HepG2 (cell line): ENCODE measurements around the gene DPM2. TPM values are rescaled to one million over a fixed set of nuclear protein-coding genes. Genes with fewer than 3 reads are reported as not detected.

Experiments
- ATAC-seq: fragments of 200-7000 bp; cut with Tn5 transposase; 3 replicates; pipeline ENCODE4 v1.9.1; 2020; ENCODE audit warnings: mild to moderate bottlenecking, moderate library complexity
- BruUV-seq: library from RNA; stranded (reverse); fragments of 400-500 nt; replicated peaks from 2 replicates; lab custom pipeline; 2021; lab: Mats Ljungman, UMichigan
- CTCF ChIA-PET: fragments of 300-600 bp; formaldehyde crosslinking; extraction: SDS; loops from one replicate; lab custom pipeline; 2021; ENCODE audit warnings: low total read pairs, inconsistent platforms, low intra/inter-chr PET ratio; lab: Yijun Ruan, JAX
- POLR2A ChIA-PET: fragments of 350-600 bp; sonication (Branson Sonifier 250); formaldehyde crosslinking; loops from one replicate; lab custom pipeline; 2020; ENCODE audit warnings: antibody characterized with exemption, inconsistent platforms; lab: Yijun Ruan, JAX
- DNase-seq: peaks from one replicate; pipeline ENCODE4 v3.0.0-alpha.2; 2015; ENCODE audit warnings: low spot score
- FAIRE-seq: peaks from 3 replicates; lab custom pipeline; 2011; peaks lifted over from hg19 to GRCh38; lab: Jason Lieb, UNC
- H2AFZ ChIP-seq: one replicate; pipeline ENCODE4 v1.6.1; 2011; ENCODE audit warnings: low read length, inconsistent platforms
- H3K27ac ChIP-seq: fragments of 300-600 bp; 3 replicates; pipeline ENCODE4 v1.8.0; 2011; ENCODE audit warnings: mixed run types, mild to moderate bottlenecking, mixed read lengths, low read length, inconsistent platforms; ENCODE audit not compliant: insufficient read depth; ENCODE audit errors: extremely low read length
- H3K27me3 ChIP-seq, 2 experiments: fragments of 200-600 bp in 1 of 2; 2 replicates in 1 of 2; 3 replicates in 1 of 2; pipeline versions ENCODE4 v1.6.0 to v1.8.0; 2011; ENCODE audit warnings: low read length in 2 of 2, mild to moderate bottlenecking in 2 of 2, moderate library complexity in 2 of 2, inconsistent platforms in 1 of 2; ENCODE audit not compliant: insufficient read depth in 2 of 2, control insufficient read depth in 1 of 2
- H3K36me3 ChIP-seq, 2 experiments: fragments of 200-600 bp in 1 of 2; replicated peaks in 1 of 2; 2 replicates in 1 of 2; 3 replicates in 1 of 2; pipeline versions ENCODE4 v1.5.1 to v1.8.0; 2011; ENCODE audit warnings: low read length in 2 of 2, inconsistent platforms in 1 of 2; ENCODE audit not compliant: insufficient read depth in 2 of 2, control insufficient read depth in 1 of 2
- H3K4me1 ChIP-seq: 2 replicates; pipeline ENCODE4 v1.5.1; 2012; ENCODE audit warnings: low read length, inconsistent platforms; ENCODE audit not compliant: insufficient read depth
- H3K4me2 ChIP-seq: 2 replicates; pipeline ENCODE4 v1.6.0; 2011; ENCODE audit warnings: low read depth, low read length, inconsistent platforms
- H3K4me3 ChIP-seq, 3 experiments: fragments of 200-600 bp in 1 of 3; sonication (generic), shearing (Covaris generic) in 1 of 3; replicated peaks in 1 of 3; 2 replicates each; pipeline ENCODE4 v1.5.1; 2011 to 2016; ENCODE audit warnings: low read length in 3 of 3, inconsistent platforms in 2 of 3, low read depth in 2 of 3, mild to moderate bottlenecking in 2 of 3, control low read depth in 1 of 3, mixed read lengths in 1 of 3; ENCODE audit not compliant: insufficient read depth in 1 of 3
- H3K79me2 ChIP-seq: one replicate; pipeline ENCODE4 v1.6.1; 2011; ENCODE audit warnings: low read length, inconsistent platforms; ENCODE audit not compliant: insufficient read depth
- H3K9ac ChIP-seq: 2 replicates; pipeline ENCODE4 v1.6.0; 2011; ENCODE audit warnings: mild to moderate bottlenecking, low read depth, low read length, inconsistent platforms; ENCODE audit not compliant: insufficient read depth
- H3K9me3 ChIP-seq: 2 replicates; pipeline ENCODE4 v1.5.1; 2012; ENCODE audit warnings: mild to moderate bottlenecking, low read length
- H4K20me1 ChIP-seq: 2 replicates; pipeline ENCODE4 v1.6.0; 2011; ENCODE audit warnings: inconsistent platforms, mild to moderate bottlenecking, low read length, moderate library complexity; ENCODE audit not compliant: insufficient read depth
- POLR2A ChIP-seq, 2 experiments: IDR thresholded peaks; 2 replicates each; pipeline ENCODE4 v1.6.1; 2011; ENCODE audit warnings: low read depth in 2 of 2, low read length in 2 of 2, mild to moderate bottlenecking in 1 of 2, moderate library complexity in 1 of 2; ENCODE audit not compliant: insufficient read depth in 1 of 2
- ZBTB7B ChIP-seq: sonication (generic); formaldehyde crosslinking; IDR thresholded peaks from 2 replicates; pipeline ENCODE4 v1.4.0; 2020; ENCODE audit warnings: missing genetic modification reagents
- ZNF607 ChIP-seq: sonication (generic); formaldehyde crosslinking; IDR thresholded peaks from 2 replicates; pipeline ENCODE4 v1.5.1; 2020; ENCODE audit warnings: missing genetic modification reagents, mild to moderate bottlenecking, borderline replicate concordance
- whole genome bisulfite sequencing: methylation state at CpG from one replicate; pipeline ENCODE4 v1.1.6; 2017; ENCODE audit warnings: low lambda C conversion rate; 5-methylcytosine and 5-hydroxymethylcytosine counted together
- in situ Hi-C: cut with HindIII; loops from 2 replicates; pipeline ENCODE4 v1.10.0; 2017; ENCODE audit warnings: low pct_unique_long_range_greater_than_20kb; ENCODE audit not compliant: extremely low pct_ligation_motif_present
- intact Hi-C: fragments of 100-400 bp; cut with micrococcal nuclease; formaldehyde crosslinking; loops from one replicate; pipeline ENCODE4 v1.10.0; 2022; ENCODE audit not compliant: unreplicated experiment
- polyA plus RNA-seq, 8 experiments: library from polyadenylated mRNA; depleted of rRNA in 3 of 8; stranded (reverse) in 7 of 8; unstranded in 1 of 8; fragments of >200 nt; fragmentation: Illumina TruSeq in 4 of 8; extraction: Trizol in 4 of 8; gene quantifications; 2 replicates each; pipeline versions ENCODE4 v1.2.1 to v1.2.3, GENCODE V29; 2011 to 2016; ENCODE audit warnings: low read depth in 4 of 8, missing spikeins in 1 of 8, mixed read lengths in 1 of 8; ENCODE audit not compliant: insufficient read depth in 1 of 8
- total RNA-seq, 5 experiments: library from RNA; depleted of rRNA; stranded (reverse); fragments of >200 nt; fragmentation: Illumina TruSeq; extraction: Trizol; gene quantifications; 2 replicates each; pipeline ENCODE4 v1.2.3, GENCODE V29; 2016; ENCODE audit warnings: low read depth in 1 of 5

Gene DPM2
- total and polyA plus RNA-seq, 2 of the 13 experiments (the other 11 are each of a cell fraction or from before 2014, with no cell fraction given): 24.8 to 35.3 TPM

DNA sequence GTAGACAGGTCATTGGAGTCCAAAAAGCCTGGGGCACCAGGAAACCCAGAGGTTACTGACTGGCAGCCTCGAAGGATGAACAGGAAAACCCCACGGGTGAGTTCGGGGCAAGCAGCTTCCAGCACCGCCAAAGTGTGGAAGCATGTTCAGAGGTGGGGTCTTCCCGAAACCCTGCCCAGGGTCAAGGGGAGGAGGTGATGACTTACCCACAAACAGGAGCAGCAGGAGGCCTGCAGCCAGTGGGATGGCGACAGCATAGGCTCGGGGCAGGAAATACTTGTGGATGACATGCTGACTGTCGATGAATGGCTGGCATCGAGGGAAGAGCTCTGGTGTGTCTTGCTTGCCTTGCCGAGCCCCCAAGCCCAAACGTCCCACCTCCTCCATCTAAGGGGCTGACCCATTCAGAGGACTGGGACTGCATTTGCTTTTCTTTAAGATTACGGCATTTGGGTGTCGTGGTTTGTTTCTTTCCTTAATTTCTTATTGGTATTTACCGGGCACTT, 1.3 kb downstream of the DPM2 start:
- WGBS: 77% methylated on average over 12 of the region's 14 CpGs
- H3K27ac ChIP-seq: no peak overlapping the region
- intact Hi-C loops (no loop called here), in situ Hi-C loops (loop anchor here (5.0 kb wide), 1 partner anchor 101 kb away; no protein-coding TSS in a partner anchor)
- peaks cover 35% of the 10 kb centered on the region for H3K4me1 ChIP-seq
- CTCF ChIA-PET: no interaction called here
- TF ChIP-seq ZNF607 (CRISPR knock-in tag) (no peak), POLR2A (IDR thresholded peaks at IDR 0.05; ENCODE audit: insufficient read depth in 1 of 2, low read depth in 2 of 2, low read length in 2 of 2) (peak in 1 of 2 experiments; percentile 36; a peak in 1 of 4 replicates)
- no peak for ATAC-seq
- POLR2A ChIA-PET: interaction anchor here (1.4 kb wide), 1 partner anchor 99 kb away, joined by 3 read pairs; no protein-coding TSS in a partner anchor
- peak overlapping the region; percentile 99 for H3K4me2 ChIP-seq
- BruUV-seq: no TSS peak
- FAIRE-seq: no peak
- peak overlapping the region; percentile 84; the same call in 1 of the 2 replicates for H3K9ac ChIP-seq
- no peaks in the 10 kb centered on the region for H3K9me3 ChIP-seq
- peaks cover 22% of the 10 kb centered on the region for H3K79me2 ChIP-seq
- H3K27me3 ChIP-seq: no peaks in the 10 kb centered on the region; a peak in 1 of 5 replicates
- peaks cover 0 to 2% of the 10 kb centered on the region in 2 experiments; a peak in 2 of 5 replicates for H3K36me3 ChIP-seq
- H4K20me1 ChIP-seq: no peaks in the 10 kb centered on the region
- no peak overlapping the region for H2AFZ ChIP-seq
- DNase-seq: no peak
- peak overlapping the region; percentile 86 to 96 (median 89) for H3K4me3 ChIP-seq

GRCh38 chr9:127935765-127936221, 1.9 kb downstream of the DPM2 start:
- DNase-seq: no peak
- Histone ChIP-seq H3K4me3 (peak overlapping the region in 1 of 3 experiments; percentile 96; a peak in 1 of 6 replicates), H4K20me1 (no peaks in the 10 kb centered on the region), H3K4me1 (peaks cover 41% of the 10 kb centered on the region), H3K4me2 (peak overlapping the region; percentile 99), H3K27ac (no peak overlapping the region), H3K9ac (no peak overlapping the region), H3K36me3 (peaks cover 0 to 2% of the 10 kb centered on the region in 2 experiments; a peak in 2 of 5 replicates), H3K27me3 (no peaks in the 10 kb centered on the region; a peak in 1 of 5 replicates), H3K79me2 (peaks cover 22% of the 10 kb centered on the region), H3K9me3 (no peaks in the 10 kb centered on the region), H2AFZ (no peak overlapping the region)
- POLR2A ChIA-PET: no interaction called here
- WGBS: 68% methylated on average over 4 of the region's 4 CpGs
- no peak for FAIRE-seq
- TF ChIP-seq ZBTB7B (CRISPR knock-in tag): no peak
- peak in 1 of 2 experiments; percentile 12; a peak in 1 of 4 replicates for TF ChIP-seq POLR2A (IDR thresholded peaks at IDR 0.05; ENCODE audit: insufficient read depth in 1 of 2, low read depth in 2 of 2, low read length in 2 of 2)
- BruUV-seq: no TSS peak
- CTCF ChIA-PET: no interaction called here
- intact Hi-C loops: no loop called here
- in situ Hi-C loops: loop anchor here (5.0 kb wide), 1 partner anchor 102 kb away; no protein-coding TSS in a partner anchor
- ATAC-seq: no peak
